HepG2 (cell line): Measurements from ENCODE around the gene DGKG. TPM values are rescaled to one million over a fixed set of nuclear protein-coding genes. Genes with fewer than 3 reads are reported as not detected.
A peak's percentile ranks its signal among the peaks of the same experiment; 100 is the strongest.

ENCODE experiments used
- ISL2 ChIP-seq: sonication (generic); formaldehyde crosslinking; IDR thresholded peaks from 2 replicates; pipeline ENCODE4 v1.5.0; 2020; ENCODE audit warnings: missing genetic modification reagents
- KDM5A ChIP-seq: fragments of 200-600 bp; sonication (generic); IDR thresholded peaks from 2 replicates; pipeline ENCODE4 v1.7.0; 2018; ENCODE audit warnings: antibody characterized with exemption, mild to moderate bottlenecking, low read length, borderline replicate concordance
- KLF11 ChIP-seq: IDR thresholded peaks from 2 replicates; pipeline ENCODE4 v1.6.1; 2016; ENCODE audit warnings: missing compliant biosample characterization
- NCOR1 ChIP-seq: fragments of 200-600 bp; sonication (generic); IDR thresholded peaks from 2 replicates; pipeline ENCODE4 v1.7.0; 2017; ENCODE audit warnings: antibody characterized with exemption, low read length, borderline replicate concordance
- RARA ChIP-seq: IDR thresholded peaks from 2 replicates; pipeline ENCODE4 v1.6.1; 2016; ENCODE audit warnings: missing genetic modification reagents, missing compliant biosample characterization
- TGIF2 ChIP-seq: IDR thresholded peaks from 2 replicates; pipeline ENCODE4 v1.6.1; 2016; ENCODE audit warnings: control low read depth, missing compliant biosample characterization
- ZC3H13 ChIP-seq: sonication (generic); formaldehyde crosslinking; IDR thresholded peaks from 2 replicates; pipeline ENCODE4 v1.8.1; 2023; ENCODE audit warnings: mild to moderate bottlenecking, missing genetic modification reagents, moderate library complexity
- ZNF839 ChIP-seq: sonication (generic); formaldehyde crosslinking; IDR thresholded peaks from 2 replicates; pipeline ENCODE4 v1.4.0; 2020; ENCODE audit warnings: missing genetic modification reagents, mild to moderate bottlenecking, borderline replicate concordance
- polyA plus RNA-seq, 8 experiments: library from polyadenylated mRNA; depleted of rRNA in 3 of 8; stranded (reverse) in 7 of 8; unstranded in 1 of 8; fragments of >200 nt; fragmentation: Illumina TruSeq in 4 of 8; extraction: Trizol in 4 of 8; gene quantifications; 2 replicates each; pipeline versions ENCODE4 v1.2.1 to v1.2.3, GENCODE V29; 2011 to 2016; ENCODE audit warnings: low read depth in 4 of 8, missing spikeins in 1 of 8, mixed read lengths in 1 of 8; ENCODE audit not compliant: insufficient read depth in 1 of 8
- total RNA-seq, 5 experiments: library from RNA; depleted of rRNA; stranded (reverse); fragments of >200 nt; fragmentation: Illumina TruSeq; extraction: Trizol; gene quantifications; 2 replicates each; pipeline ENCODE4 v1.2.3, GENCODE V29; 2016; ENCODE audit warnings: low read depth in 1 of 5
- TF ChIP-seq, protein P1 (sequence below): sonication (generic); formaldehyde crosslinking; IDR thresholded peaks from 2 replicates; pipeline ENCODE4 v1.4.0; 2020; ENCODE audit warnings: missing genetic modification reagents, borderline replicate concordance
- TF ChIP-seq, protein P2 (sequence below): fragments of 450-650 bp; IDR thresholded peaks from 2 replicates; pipeline ENCODE4 v1.6.1; 2017; ENCODE audit warnings: mild to moderate bottlenecking
- TF ChIP-seq, protein P3 (sequence below): sonication (generic); formaldehyde crosslinking; IDR thresholded peaks from 2 replicates; pipeline ENCODE4 v1.8.0; 2022; ENCODE audit warnings: missing genetic modification reagents, mild to moderate bottlenecking, inconsistent platforms, borderline replicate concordance

DGKG gene
- total and polyA plus RNA-seq, 2 of the 13 experiments (the other 11 are each of a cell fraction or from before 2014, with no cell fraction given): 3.8 to 6.2 TPM

DNA sequence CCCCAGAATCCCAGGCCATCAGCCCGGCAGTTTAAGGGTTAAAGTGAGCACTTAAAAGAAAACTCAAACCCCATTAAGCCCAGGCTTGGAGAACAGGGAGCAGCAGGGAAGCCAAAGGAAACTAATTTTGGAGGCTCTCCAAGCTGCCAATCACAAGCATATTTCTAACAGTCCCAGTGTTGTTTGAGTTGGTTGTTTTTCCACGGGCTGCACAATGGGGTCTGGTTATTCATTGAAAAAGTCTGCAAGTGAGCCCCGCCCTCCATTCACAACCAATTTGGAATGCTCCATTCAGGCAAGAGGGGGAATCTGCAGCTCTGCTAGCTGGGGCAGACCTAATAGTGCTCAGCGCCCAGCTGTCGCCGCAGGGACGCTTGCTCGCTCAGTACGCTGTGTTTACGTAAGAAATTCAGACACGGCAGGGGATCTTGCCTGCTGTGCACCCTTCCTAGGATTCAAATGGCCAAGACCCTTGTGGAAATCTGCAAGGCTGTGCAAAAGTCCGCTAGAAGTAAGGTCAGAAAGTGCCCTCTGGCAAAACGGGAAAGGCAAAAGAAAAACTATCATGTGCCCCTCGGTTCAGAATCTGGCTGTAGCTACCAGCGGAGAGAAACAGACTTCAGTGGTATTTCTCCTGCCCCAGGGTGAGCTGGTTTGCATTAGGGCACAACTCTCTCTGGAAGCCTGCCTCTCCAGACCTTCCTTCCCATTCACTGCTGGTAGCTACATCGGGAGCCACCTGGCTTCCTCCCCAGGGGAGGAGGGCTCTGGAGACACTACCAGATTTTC lies 264.2 kb downstream of the DGKG start (continued):
- TF ChIP-seq, protein P1, sequence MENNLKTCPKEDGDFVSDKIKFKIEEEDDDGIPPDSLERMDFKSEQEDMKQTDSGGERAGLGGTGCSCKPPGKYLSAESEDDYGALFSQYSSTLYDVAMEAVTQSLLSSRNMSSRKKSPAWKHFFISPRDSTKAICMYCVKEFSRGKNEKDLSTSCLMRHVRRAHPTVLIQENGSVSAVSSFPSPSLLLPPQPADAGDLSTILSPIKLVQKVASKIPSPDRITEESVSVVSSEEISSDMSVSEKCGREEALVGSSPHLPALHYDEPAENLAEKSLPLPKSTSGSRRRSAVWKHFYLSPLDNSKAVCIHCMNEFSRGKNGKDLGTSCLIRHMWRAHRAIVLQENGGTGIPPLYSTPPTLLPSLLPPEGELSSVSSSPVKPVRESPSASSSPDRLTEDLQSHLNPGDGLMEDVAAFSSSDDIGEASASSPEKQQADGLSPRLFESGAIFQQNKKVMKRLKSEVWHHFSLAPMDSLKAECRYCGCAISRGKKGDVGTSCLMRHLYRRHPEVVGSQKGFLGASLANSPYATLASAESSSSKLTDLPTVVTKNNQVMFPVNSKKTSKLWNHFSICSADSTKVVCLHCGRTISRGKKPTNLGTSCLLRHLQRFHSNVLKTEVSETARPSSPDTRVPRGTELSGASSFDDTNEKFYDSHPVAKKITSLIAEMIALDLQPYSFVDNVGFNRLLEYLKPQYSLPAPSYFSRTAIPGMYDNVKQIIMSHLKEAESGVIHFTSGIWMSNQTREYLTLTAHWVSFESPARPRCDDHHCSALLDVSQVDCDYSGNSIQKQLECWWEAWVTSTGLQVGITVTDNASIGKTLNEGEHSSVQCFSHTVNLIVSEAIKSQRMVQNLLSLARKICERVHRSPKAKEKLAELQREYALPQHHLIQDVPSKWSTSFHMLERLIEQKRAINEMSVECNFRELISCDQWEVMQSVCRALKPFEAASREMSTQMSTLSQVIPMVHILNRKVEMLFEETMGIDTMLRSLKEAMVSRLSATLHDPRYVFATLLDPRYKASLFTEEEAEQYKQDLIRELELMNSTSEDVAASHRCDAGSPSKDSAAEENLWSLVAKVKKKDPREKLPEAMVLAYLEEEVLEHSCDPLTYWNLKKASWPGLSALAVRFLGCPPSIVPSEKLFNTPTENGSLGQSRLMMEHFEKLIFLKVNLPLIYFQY (CRISPR knock-in tag): no peak
- TF ChIP-seq, protein P2, sequence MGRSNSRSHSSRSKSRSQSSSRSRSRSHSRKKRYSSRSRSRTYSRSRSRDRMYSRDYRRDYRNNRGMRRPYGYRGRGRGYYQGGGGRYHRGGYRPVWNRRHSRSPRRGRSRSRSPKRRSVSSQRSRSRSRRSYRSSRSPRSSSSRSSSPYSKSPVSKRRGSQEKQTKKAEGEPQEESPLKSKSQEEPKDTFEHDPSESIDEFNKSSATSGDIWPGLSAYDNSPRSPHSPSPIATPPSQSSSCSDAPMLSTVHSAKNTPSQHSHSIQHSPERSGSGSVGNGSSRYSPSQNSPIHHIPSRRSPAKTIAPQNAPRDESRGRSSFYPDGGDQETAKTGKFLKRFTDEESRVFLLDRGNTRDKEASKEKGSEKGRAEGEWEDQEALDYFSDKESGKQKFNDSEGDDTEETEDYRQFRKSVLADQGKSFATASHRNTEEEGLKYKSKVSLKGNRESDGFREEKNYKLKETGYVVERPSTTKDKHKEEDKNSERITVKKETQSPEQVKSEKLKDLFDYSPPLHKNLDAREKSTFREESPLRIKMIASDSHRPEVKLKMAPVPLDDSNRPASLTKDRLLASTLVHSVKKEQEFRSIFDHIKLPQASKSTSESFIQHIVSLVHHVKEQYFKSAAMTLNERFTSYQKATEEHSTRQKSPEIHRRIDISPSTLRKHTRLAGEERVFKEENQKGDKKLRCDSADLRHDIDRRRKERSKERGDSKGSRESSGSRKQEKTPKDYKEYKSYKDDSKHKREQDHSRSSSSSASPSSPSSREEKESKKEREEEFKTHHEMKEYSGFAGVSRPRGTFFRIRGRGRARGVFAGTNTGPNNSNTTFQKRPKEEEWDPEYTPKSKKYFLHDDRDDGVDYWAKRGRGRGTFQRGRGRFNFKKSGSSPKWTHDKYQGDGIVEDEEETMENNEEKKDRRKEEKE: no peak
- TF ChIP-seq RARA (CRISPR knock-in tag): peak; percentile 52; the same call in 1 of the 2 replicates
- peak; percentile 11; the same call in 1 of the 2 replicates for TF ChIP-seq ZC3H13 (CRISPR knock-in tag)
- peak; percentile 58; the same call in 1 of the 2 replicates for TF ChIP-seq KDM5A
- peak; percentile 75; the same call in 1 of the 2 replicates for TF ChIP-seq ISL2
- TF ChIP-seq, protein P3, sequence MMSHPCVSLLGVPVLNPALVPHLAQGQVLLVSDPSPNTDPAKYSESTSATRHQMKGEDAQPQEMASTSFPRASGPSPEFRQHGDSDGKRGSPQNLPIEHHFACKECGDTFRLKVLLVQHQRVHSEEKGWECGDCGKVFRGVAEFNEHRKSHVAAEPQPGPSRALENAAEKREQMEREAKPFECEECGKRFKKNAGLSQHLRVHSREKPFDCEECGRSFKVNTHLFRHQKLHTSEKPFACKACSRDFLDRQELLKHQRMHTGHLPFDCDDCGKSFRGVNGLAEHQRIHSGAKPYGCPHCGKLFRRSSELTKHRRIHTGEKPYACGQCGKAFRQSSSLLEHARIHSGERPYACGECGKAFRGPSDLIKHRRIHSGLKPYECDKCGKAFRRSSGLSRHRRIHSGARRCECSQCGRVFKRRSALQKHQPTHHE: no peak
- no peak for TF ChIP-seq TGIF2
- no peak for TF ChIP-seq ZNF839
- peak; percentile 72; the same call in 1 of the 2 replicates for TF ChIP-seq NCOR1
- TF ChIP-seq KLF11 (CRISPR knock-in tag): peak; percentile 67; the same call in 1 of the 2 replicates
